ENCODE results near the gene SLC66A2.

DNA sequence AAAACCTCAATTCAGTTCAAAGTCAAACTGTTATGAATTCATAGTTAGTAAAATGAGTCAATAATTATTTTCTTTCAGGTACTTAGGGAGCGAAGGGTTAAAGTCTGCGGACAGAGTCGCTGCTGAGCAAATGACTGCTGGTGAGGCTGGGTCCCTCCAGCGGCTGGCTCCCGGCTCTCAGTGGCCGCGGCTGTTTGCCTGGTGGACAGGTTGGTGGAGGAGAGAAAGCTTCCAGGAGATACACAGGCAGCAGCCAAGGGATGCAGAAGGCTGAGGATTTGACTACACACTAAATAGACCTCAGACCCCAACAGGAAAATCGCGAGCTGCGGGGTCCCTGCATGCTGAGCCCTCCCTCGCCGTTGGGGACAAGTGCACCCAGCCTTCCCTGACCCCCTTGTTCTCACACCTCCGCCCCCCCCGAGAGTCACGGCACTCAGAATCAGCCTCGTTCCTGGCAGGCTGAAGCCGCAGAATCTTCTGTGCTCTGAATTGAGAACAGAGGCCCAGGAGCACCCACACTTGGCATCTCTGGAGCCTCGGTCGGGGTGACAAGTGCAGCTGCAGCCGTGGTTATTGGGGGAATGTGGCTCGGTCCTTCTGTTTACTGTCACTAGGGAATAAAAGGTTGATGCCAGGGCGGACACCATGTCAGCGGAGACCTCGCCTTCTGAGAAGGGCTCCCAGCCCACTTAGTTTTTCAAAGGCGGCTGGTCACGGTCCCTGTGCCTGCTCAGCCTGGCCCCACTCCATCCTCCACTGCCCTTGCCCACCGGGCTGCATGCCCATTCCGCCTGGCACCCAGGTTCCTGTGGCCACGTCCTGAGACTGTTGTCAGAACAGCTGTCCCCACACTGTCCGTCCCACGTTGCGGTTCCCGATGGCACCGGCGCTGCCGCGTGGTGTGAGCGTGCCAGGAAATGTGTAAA is 74.0 kb downstream of the SLC66A2 start:
- TF ChIP-seq YY1 (IDR thresholded peaks at IDR 0.05; ENCODE audit: low read depth) (no peak), FOXM1 (IDR thresholded peaks at IDR 0.05; ENCODE audit: borderline replicate concordance, low read depth) (no peak), CEBPB (IDR thresholded peaks at IDR 0.05) (no peak), TAF1 (IDR thresholded peaks at IDR 0.05; ENCODE audit: low read depth) (no peak), RAD21 (IDR thresholded peaks at IDR 0.05; ENCODE audit: low read depth) (no peak), EGR1 (IDR thresholded peaks at IDR 0.05) (no peak), NFIC (IDR thresholded peaks at IDR 0.05) (no peak), EP300 (IDR thresholded peaks at IDR 0.05; ENCODE audit: borderline replicate concordance) (no peak), ZBTB7A (IDR thresholded peaks at IDR 0.05; ENCODE audit: low read depth) (no peak), TCF12 (IDR thresholded peaks at IDR 0.05; ENCODE audit: low read depth) (no peak), CREB1 (IDR thresholded peaks at IDR 0.05; ENCODE audit: low read depth) (no peak)
- TF ChIP-seq, protein P1, sequence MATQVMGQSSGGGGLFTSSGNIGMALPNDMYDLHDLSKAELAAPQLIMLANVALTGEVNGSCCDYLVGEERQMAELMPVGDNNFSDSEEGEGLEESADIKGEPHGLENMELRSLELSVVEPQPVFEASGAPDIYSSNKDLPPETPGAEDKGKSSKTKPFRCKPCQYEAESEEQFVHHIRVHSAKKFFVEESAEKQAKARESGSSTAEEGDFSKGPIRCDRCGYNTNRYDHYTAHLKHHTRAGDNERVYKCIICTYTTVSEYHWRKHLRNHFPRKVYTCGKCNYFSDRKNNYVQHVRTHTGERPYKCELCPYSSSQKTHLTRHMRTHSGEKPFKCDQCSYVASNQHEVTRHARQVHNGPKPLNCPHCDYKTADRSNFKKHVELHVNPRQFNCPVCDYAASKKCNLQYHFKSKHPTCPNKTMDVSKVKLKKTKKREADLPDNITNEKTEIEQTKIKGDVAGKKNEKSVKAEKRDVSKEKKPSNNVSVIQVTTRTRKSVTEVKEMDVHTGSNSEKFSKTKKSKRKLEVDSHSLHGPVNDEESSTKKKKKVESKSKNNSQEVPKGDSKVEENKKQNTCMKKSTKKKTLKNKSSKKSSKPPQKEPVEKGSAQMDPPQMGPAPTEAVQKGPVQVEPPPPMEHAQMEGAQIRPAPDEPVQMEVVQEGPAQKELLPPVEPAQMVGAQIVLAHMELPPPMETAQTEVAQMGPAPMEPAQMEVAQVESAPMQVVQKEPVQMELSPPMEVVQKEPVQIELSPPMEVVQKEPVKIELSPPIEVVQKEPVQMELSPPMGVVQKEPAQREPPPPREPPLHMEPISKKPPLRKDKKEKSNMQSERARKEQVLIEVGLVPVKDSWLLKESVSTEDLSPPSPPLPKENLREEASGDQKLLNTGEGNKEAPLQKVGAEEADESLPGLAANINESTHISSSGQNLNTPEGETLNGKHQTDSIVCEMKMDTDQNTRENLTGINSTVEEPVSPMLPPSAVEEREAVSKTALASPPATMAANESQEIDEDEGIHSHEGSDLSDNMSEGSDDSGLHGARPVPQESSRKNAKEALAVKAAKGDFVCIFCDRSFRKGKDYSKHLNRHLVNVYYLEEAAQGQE (IDR thresholded peaks at IDR 0.05; ENCODE audit: low read depth): no peak
- TF ChIP-seq, protein P2, sequence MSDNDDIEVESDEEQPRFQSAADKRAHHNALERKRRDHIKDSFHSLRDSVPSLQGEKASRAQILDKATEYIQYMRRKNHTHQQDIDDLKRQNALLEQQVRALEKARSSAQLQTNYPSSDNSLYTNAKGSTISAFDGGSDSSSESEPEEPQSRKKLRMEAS (IDR thresholded peaks at IDR 0.05): no peak
- TF ChIP-seq, protein P3, sequence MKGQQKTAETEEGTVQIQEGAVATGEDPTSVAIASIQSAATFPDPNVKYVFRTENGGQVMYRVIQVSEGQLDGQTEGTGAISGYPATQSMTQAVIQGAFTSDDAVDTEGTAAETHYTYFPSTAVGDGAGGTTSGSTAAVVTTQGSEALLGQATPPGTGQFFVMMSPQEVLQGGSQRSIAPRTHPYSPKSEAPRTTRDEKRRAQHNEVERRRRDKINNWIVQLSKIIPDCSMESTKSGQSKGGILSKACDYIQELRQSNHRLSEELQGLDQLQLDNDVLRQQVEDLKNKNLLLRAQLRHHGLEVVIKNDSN (IDR thresholded peaks at IDR 0.05): no peak
